Neural cell (in vitro differentiated cells): Measurements from ENCODE around the gene LCE3E. TPM values are rescaled to one million over a fixed set of nuclear protein-coding genes. Genes with fewer than 3 reads are reported as not detected.

Experiments
- polyA plus RNA-seq: library from polyadenylated mRNA; depleted of rRNA; stranded (reverse); fragments of >200 nt; gene quantifications from 2 replicates; pipeline ENCODE4 v1.2.3, GENCODE V29; 2014
- small RNA-seq, 3 experiments: library from RNA; depleted of rRNA; stranded (forward); fragments of <200 nt; gene quantifications; one replicate each; pipeline ENCODE3, GENCODE V24; 2012

LCE3E gene
- polyA plus RNA-seq, 1 donor from 2014 or later: not detected

Small RNA genes lying within 50 kb of the gene (small RNA-seq; reads per million reads assigned to genes)
- 0 reads per million in 3 experiments for gene LCE3B

Other genes with a start within 250 kb of the LCE3E start
- not detected in 2 replicates for gene FLG, start 241.5 kb downstream of the LCE3E start, polyA plus RNA-seq
- not detected in 2 replicates for gene FLG2, start 206.8 kb downstream of the LCE3E start, polyA plus RNA-seq
- gene CRNN, start 152.5 kb downstream of the LCE3E start, polyA plus RNA-seq: not detected in 2 replicates
- not detected in 2 replicates for gene LCE5A, start 56.0 kb downstream of the LCE3E start, polyA plus RNA-seq
- not detected in 2 replicates for gene CRCT1, start 52.3 kb downstream of the LCE3E start, polyA plus RNA-seq
- not detected in 2 replicates for gene LCE3D, start 13.7 kb upstream of the LCE3E start, polyA plus RNA-seq
- not detected in 2 replicates for gene LCE3C, start 33.5 kb upstream of the LCE3E start, polyA plus RNA-seq
- gene LCE3B, start 47.0 kb upstream of the LCE3E start, polyA plus RNA-seq: not detected in 2 replicates
- not detected in 2 replicates for gene LCE3A, start 56.3 kb upstream of the LCE3E start, polyA plus RNA-seq
- gene LCE2D, start 96.6 kb upstream of the LCE3E start, polyA plus RNA-seq: not detected in 2 replicates
- gene LCE2C, start 108.5 kb upstream of the LCE3E start, polyA plus RNA-seq: not detected in 2 replicates
- not detected in 2 replicates for gene LCE2B, start 119.3 kb upstream of the LCE3E start, polyA plus RNA-seq
- not detected in 2 replicates for gene LCE2A, start 131.6 kb upstream of the LCE3E start, polyA plus RNA-seq
- not detected in 2 replicates for gene LCE4A, start 141.4 kb upstream of the LCE3E start, polyA plus RNA-seq
- not detected in 2 replicates for gene KPRP, start 191.2 kb upstream of the LCE3E start, polyA plus RNA-seq
- not detected in 2 replicates for gene LCE1F, start 208.4 kb upstream of the LCE3E start, polyA plus RNA-seq
- not detected in 2 replicates for gene LCE1E, start 219.5 kb upstream of the LCE3E start, polyA plus RNA-seq
- gene LCE1D, start 229.9 kb upstream of the LCE3E start, polyA plus RNA-seq: not detected in 2 replicates
- gene LCE1C, start 239.9 kb upstream of the LCE3E start, polyA plus RNA-seq: not detected in 2 replicates
- gene LCE1B, start 245.2 kb upstream of the LCE3E start, polyA plus RNA-seq: not detected in 2 replicates